VCaP (cell line): ENCODE measurements around the gene CNOT1.

Source experiments
- H3K27ac ChIP-seq: fragments of 450-650 bp; 2 replicates; pipeline ENCODE4 v1.5.1; 2017
- TF ChIP-seq, protein P1 (sequence below): fragments of 450-650 bp; conservative IDR thresholded peaks from 2 replicates; pipeline ENCODE4 v1.5.1; 2017; ENCODE audit warnings: mild to moderate bottlenecking, moderate library complexity

CNOT1 gene

DNA sequence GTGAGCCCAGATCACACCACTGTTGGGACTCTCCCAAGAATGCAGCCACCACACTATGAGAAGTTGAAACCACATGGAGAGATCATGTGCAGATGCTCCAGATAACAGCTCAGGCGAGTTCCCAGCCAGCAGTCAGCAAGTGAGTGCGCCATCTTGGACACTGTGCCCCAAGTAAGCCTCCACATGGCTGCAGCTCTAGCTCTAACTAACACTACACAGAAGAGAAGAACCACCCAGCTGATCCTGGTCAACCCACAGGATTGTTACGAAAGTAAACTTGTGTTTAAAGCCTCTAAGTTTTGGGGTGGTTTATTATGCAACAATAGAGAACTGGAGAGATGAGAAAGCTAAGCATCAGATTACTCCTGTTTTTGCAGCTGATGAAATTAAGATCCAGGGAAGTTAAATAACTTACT lies 29.2 kb upstream of the CNOT1 start:
- TF ChIP-seq, protein P1, sequence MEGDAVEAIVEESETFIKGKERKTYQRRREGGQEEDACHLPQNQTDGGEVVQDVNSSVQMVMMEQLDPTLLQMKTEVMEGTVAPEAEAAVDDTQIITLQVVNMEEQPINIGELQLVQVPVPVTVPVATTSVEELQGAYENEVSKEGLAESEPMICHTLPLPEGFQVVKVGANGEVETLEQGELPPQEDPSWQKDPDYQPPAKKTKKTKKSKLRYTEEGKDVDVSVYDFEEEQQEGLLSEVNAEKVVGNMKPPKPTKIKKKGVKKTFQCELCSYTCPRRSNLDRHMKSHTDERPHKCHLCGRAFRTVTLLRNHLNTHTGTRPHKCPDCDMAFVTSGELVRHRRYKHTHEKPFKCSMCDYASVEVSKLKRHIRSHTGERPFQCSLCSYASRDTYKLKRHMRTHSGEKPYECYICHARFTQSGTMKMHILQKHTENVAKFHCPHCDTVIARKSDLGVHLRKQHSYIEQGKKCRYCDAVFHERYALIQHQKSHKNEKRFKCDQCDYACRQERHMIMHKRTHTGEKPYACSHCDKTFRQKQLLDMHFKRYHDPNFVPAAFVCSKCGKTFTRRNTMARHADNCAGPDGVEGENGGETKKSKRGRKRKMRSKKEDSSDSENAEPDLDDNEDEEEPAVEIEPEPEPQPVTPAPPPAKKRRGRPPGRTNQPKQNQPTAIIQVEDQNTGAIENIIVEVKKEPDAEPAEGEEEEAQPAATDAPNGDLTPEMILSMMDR = no peak
- no peak overlapping the region for H3K27ac ChIP-seq

DNA sequence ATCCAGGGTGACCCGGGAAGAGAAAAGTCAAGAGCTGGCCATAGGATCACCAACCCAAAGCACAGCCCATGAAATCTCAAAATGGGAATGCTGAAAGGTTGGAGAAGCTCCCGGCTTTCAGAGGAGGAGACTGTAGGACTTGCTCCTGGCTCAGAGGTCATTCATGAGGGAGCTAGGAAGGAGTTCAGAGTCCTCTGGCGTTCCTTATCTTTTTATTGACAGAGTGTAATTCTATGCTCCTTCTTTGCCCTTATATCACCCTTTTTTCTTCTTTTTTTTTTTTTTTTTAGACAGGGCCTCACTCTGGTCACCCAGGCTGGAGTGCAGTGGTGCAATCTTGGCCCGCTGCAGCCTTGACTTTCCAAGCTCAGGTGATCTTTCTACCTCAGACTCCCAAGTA lies 27.3 kb upstream of the CNOT1 start:
- TF ChIP-seq, protein P1 = no peak
- H3K27ac ChIP-seq = no peak overlapping the region

DNA sequence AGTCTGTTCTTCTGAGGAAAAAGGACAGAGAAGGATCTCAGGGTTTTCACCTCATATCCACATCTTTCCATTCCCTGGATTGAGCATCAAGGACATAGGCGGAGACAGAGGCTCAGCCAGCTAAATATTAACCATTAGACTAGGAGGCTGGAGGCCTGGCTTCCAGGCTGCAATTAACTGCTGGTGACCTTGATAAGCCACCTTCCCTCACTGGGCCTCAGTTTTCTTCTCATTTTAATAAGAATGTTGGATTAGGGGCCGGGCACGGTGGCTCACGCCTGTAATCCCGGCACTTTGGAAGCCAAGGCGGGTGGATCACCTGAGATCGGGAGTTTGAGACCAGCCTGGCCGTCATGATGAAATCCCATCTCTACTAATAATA lies 25.6 kb upstream of the CNOT1 start:
- H3K27ac ChIP-seq = no peak overlapping the region
- TF ChIP-seq, protein P1 = no peak

DNA sequence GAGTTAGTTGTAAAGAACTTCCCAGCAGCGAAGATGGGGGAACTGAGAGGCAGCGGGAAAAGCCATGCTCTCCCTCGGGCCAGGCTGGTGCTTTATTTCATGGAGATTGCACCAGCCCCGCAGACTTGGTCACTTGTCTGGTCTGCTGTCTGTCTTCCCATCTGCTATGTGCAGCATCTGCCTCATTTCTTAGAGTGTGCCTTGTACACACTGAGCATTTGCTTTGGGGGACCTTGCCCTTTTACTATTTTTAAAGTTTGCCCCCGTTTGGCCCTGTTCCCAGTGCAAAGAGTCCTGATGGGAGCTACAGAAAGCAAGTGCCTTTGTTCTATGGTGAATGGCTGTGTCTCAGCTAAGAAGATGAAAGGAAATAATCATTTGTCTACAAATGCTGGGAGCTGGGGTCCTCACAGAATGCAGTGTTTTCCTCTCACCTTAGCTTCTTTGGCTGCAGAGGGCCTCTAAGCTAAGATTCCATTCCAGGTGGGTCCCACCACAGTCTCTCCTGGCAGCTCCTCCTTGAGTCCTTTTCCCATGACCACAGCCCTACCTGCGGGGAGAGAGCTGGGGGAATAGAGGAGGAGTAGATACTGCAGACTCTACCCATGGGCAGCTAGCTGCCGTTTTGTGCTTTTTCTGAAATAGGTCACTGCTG lies 25.1 kb upstream of the CNOT1 start:
- no peak overlapping the region for H3K27ac ChIP-seq
- TF ChIP-seq, protein P1 = no peak

DNA sequence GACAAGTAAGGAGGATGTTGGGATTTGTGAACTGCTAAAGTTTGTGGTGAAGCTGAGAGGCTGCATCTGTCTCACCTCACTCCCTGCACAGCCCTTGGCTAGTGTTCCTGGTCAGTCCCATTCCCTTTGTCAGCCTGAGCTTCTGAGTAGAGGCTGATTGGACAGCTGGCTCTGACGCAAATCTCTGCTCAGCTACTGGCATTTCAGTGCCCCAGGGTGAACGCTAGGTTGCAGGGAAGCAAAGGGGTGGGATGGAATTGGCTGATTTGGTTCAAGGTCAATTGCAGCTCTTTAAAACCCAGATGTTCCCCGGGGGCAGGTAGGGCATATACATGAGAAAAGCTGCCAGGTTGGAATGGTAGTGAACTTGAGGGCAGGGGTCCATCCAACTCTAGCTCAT lies 23.1 kb upstream of the CNOT1 start:
- no peak overlapping the region for H3K27ac ChIP-seq
- TF ChIP-seq, protein P1 = no peak

DNA sequence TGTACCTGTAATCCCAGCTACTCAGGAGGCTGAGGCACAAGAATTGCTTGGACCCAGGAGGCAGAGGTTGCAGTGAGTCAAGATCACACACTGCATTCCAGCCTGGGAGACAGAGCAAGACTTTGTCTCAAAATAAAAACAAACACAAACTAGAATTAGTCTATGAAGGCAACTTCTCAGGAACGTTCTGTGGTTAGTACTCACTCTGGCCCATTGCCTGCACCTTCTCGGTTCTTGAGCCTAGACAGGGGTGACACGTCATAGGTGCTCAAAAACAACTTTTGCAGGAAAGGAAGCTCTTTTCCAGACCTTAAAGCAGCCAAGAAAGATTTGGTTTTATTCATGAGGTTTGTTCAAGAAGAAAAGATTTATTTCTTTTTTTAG lies 22.3 kb upstream of the CNOT1 start:
- TF ChIP-seq, protein P1 = no peak

DNA sequence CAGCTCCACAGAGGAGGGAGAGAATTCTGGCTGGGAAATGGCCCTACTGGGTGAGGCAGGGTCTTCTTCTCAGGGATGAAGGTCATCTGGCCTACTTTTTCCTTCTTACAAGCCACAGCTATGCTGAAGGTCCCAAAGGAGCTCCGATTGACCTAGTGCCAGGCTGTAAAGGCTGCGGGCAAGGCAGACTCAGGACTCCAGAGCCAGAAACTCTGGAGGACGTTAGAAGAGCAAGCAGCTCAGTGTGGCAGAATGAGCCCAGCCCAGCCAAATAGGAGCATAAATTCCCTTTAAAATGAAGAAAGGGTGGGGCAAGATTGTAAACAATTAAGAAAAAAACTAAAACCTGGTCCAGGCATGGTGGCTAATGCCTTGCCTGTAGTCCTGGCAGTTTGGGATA lies 20.1 kb upstream of the CNOT1 start:
- no peak overlapping the region for H3K27ac ChIP-seq
- TF ChIP-seq, protein P1 = no peak

More for the DNA sequence above, 22.3 kb upstream of the CNOT1 start:
- H3K27ac ChIP-seq = no peak overlapping the region
